Neural progenitor cell (in vitro differentiated cells): ENCODE data around the gene H2BK1. TPM values are rescaled to one million over a fixed set of nuclear protein-coding genes. Genes with fewer than 3 reads are reported as not detected.

Experiments used
- DNase-seq: peaks from one replicate; pipeline ENCODE4 v3.0.0-alpha.2; 2016; ENCODE audit warnings: low spot score
- H2AFZ ChIP-seq: fragments of 200-600 bp; sonication (generic); replicated peaks from 2 replicates; pipeline ENCODE4 v1.6.1; 2016; ENCODE audit warnings: antibody characterized with exemption
- H3F3A ChIP-seq: fragments of 200-600 bp; sonication (generic); 2 replicates; pipeline ENCODE4 v1.6.1; 2016; ENCODE audit warnings: antibody characterized with exemption, low read depth
- H3K27ac ChIP-seq: fragments of 200-600 bp; sonication (generic); 2 replicates; pipeline ENCODE4 v1.5.1; 2016; ENCODE audit warnings: mild to moderate bottlenecking
- H3K27me3 ChIP-seq: fragments of 200-600 bp; sonication (generic); 2 replicates; pipeline ENCODE4 v1.6.1; 2016; ENCODE audit warnings: mild to moderate bottlenecking, moderate library complexity
- H3K36me3 ChIP-seq: fragments of 200-600 bp; sonication (generic); 2 replicates; pipeline ENCODE4 v1.5.1; 2016
- H3K4me1 ChIP-seq: fragments of 200-600 bp; sonication (generic); 2 replicates; pipeline ENCODE4 v1.6.1; 2016; ENCODE audit warnings: mixed run types
- H3K4me2 ChIP-seq: fragments of 200-600 bp; sonication (generic); 2 replicates; pipeline ENCODE4 v1.6.1; 2016
- H3K4me3 ChIP-seq: fragments of 200-600 bp; sonication (generic); 2 replicates; pipeline ENCODE4 v1.5.1; 2016
- H3K79me2 ChIP-seq: fragments of 200-600 bp; sonication (generic); 2 replicates; pipeline ENCODE4 v1.6.1; 2016; ENCODE audit warnings: low read depth
- H3K9ac ChIP-seq: fragments of 200-600 bp; sonication (generic); 2 replicates; pipeline ENCODE4 v1.6.1; 2016
- H3K9me3 ChIP-seq: fragments of 200-600 bp; sonication (generic); 2 replicates; pipeline ENCODE4 v1.5.1; 2016; ENCODE audit warnings: low read depth
- H4K20me1 ChIP-seq: fragments of 200-600 bp; sonication (generic); 2 replicates; pipeline ENCODE4 v1.6.1; 2016; ENCODE audit warnings: low read depth
- H3K27ac Mint-ChIP-seq: 3 replicates; pipeline ENCODE4 v1.8.0; 2021; ENCODE audit warnings: mixed read lengths
- H3K27me3 Mint-ChIP-seq: 2 replicates; pipeline ENCODE4 v1.8.0; 2022; ENCODE audit warnings: low read depth, mild to moderate bottlenecking, inconsistent platforms, moderate library complexity, mixed read lengths; ENCODE audit not compliant: insufficient read depth
- H3K36me3 Mint-ChIP-seq: 3 replicates; pipeline ENCODE4 v1.8.0; 2021; ENCODE audit warnings: mixed read lengths
- H3K4me1 Mint-ChIP-seq: 3 replicates; pipeline ENCODE4 v1.8.0; 2021; ENCODE audit warnings: mixed read lengths
- H3K4me3 Mint-ChIP-seq: 3 replicates; pipeline ENCODE4 v1.8.0; 2021; ENCODE audit warnings: mild to moderate bottlenecking, moderate library complexity, mixed read lengths
- H3K9me3 Mint-ChIP-seq: 3 replicates; pipeline ENCODE4 v1.8.0; 2020; ENCODE audit warnings: mixed read lengths
- CTCF ChIP-seq: fragments of 200-600 bp; sonication (generic); IDR thresholded peaks from 2 replicates; pipeline ENCODE4 v1.5.1; 2017; ENCODE audit warnings: antibody characterized with exemption, mild to moderate bottlenecking
- EZH2 ChIP-seq: fragments of 200-600 bp; sonication (generic); IDR thresholded peaks from 2 replicates; pipeline ENCODE4 v1.6.1; 2017; ENCODE audit warnings: antibody characterized with exemption, mild to moderate bottlenecking, moderate library complexity
- EZH2phosphoT487 ChIP-seq: fragments of 200-600 bp; sonication (generic); IDR thresholded peaks from 2 replicates; pipeline ENCODE4 v1.6.1; 2017; ENCODE audit warnings: antibody characterized with exemption
- total RNA-seq: library from RNA; depleted of rRNA; stranded (reverse); fragments of >200 nt; gene quantifications from 2 replicates; pipeline ENCODE4 v1.2.3, GENCODE V29; 2015; ENCODE audit warnings: low replicate concordance

The H2BK1 gene
- total RNA-seq, 1 donor from 2014 or later: not detected

- Histone ChIP-seq H3K9ac (no peak overlapping the region), H3K36me3 (no peaks in the 10 kb centered on the region), H3K4me1 (peaks cover 14% of the 10 kb centered on the region), H3K79me2 (peaks cover 26% of the 10 kb centered on the region), H3K4me3 (no peak overlapping the region), H3K4me2 (no peak overlapping the region), H4K20me1 (peaks cover 16% of the 10 kb centered on the region), H3K27ac (no peak overlapping the region), H3F3A (peaks cover 5% of the 10 kb centered on the region), H2AFZ (no peak overlapping the region), H3K9me3 (no peaks in the 10 kb centered on the region), H3K27me3 (no peaks in the 10 kb centered on the region)
- TF ChIP-seq EZH2 (no peak), EZH2phosphoT487 (no peak), CTCF (no peak)
- DNase-seq: no peak
- Mint-ChIP-seq H3K4me3 (no peak overlapping the region), H3K27ac (no peak overlapping the region), H3K4me1 (peaks cover 20% of the 10 kb centered on the region), H3K9me3 (no peaks in the 10 kb centered on the region), H3K27me3 (peaks cover 9% of the 10 kb centered on the region), H3K36me3 (peaks cover 15% of the 10 kb centered on the region)
These were observed 26.1 kb upstream of the H2BK1 start for GRCh38 chr7:151236406-151236805.

GRCh38 chr7:151235091-151235787 lies 25.0 kb upstream of the H2BK1 start:
- no peaks in the 10 kb centered on the region for H3K9me3 ChIP-seq
- no peak overlapping the region for H2AFZ ChIP-seq
- Mint-ChIP-seq H3K9me3 (no peaks in the 10 kb centered on the region), H3K27ac (no peak overlapping the region), H3K4me3 (no peak overlapping the region), H3K27me3 (peaks cover 9% of the 10 kb centered on the region), H3K36me3 (peaks cover 7% of the 10 kb centered on the region), H3K4me1 (peaks cover 23% of the 10 kb centered on the region)
- H3K4me3 ChIP-seq: no peak overlapping the region
- DNase-seq: no peak
- peaks cover 17% of the 10 kb centered on the region for H3K4me1 ChIP-seq
- no peak for TF ChIP-seq EZH2phosphoT487
- TF ChIP-seq EZH2: no peak
- TF ChIP-seq CTCF: no peak
- peaks cover 26% of the 10 kb centered on the region for H3K79me2 ChIP-seq
- no peak overlapping the region for H3K9ac ChIP-seq
- H3K27me3 ChIP-seq: no peaks in the 10 kb centered on the region
- H4K20me1 ChIP-seq: peaks cover 16% of the 10 kb centered on the region
- no peak overlapping the region for H3K4me2 ChIP-seq
- no peak overlapping the region for H3K27ac ChIP-seq
- peaks cover 5% of the 10 kb centered on the region for H3F3A ChIP-seq
- no peaks in the 10 kb centered on the region for H3K36me3 ChIP-seq

- Histone ChIP-seq H3K27me3 (no peaks in the 10 kb centered on the region), H3K9ac (no peak overlapping the region), H3K36me3 (no peaks in the 10 kb centered on the region), H3F3A (peaks cover 5% of the 10 kb centered on the region), H3K4me2 (peak overlapping the region; percentile 95), H3K4me1 (peaks cover 17% of the 10 kb centered on the region), H3K79me2 (peaks cover 26% of the 10 kb centered on the region), H3K9me3 (no peaks in the 10 kb centered on the region), H2AFZ (no peak overlapping the region), H3K4me3 (peak overlapping the region; percentile 88), H4K20me1 (peaks cover 16% of the 10 kb centered on the region), H3K27ac (no peak overlapping the region)
- DNase-seq: no peak
- Mint-ChIP-seq H3K4me1 (peaks cover 23% of the 10 kb centered on the region), H3K9me3 (no peaks in the 10 kb centered on the region), H3K27me3 (peaks cover 11% of the 10 kb centered on the region), H3K27ac (no peak overlapping the region), H3K4me3 (peak overlapping the region; percentile 97), H3K36me3 (peaks cover 4% of the 10 kb centered on the region)
- no peak for TF ChIP-seq EZH2phosphoT487
- TF ChIP-seq EZH2: no peak
These were observed 23.5 kb upstream of the H2BK1 start for GRCh38 chr7:151233804-151234203.
